Smooth muscle cell of the brain vasculature (primary cell): ENCODE data around the gene AKNA.

Source experiments
- DNase-seq: peaks from one replicate; pipeline ENCODE4 v3.0.0-alpha.2; 2012; ENCODE audit warnings: low read depth, low spot score

Gene AKNA

DNA sequence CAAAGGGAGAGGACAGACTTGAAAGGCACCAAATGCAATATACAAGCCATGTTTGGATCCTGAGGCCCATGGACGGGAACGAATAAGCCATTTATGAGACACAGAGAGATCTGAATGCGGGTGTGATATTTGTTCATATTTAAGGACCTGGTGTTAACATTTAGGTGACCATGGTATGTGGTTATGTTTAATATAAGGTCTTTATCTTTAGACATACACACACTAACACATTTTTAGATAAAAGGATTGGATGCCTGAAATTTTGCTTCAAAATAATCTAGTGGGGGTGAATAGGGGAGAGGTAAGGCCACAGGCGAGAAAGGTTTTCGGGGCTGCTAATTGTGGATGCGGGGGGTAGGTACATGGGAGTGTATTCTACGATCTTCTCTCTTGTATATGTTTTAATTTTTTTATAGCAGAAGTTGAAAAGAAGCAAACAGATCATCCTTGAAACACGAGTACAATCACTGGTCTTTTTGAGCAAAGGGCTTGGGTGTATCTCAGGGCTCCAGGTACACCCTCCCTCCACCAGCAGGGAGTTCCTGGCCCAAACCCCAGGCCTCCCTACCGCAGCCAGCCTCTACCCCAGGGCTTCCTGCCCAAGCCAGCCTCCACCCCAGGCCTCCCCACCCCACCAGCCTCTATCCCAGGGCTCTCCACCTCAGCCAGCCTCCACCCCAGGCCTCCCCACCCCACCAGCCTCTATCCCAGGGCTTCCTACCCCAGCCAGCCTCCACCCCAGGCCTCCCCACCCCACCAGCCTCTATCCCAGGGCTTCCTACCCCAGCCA is 12.2 kb downstream of the AKNA start:
- no peak for DNase-seq

DNA sequence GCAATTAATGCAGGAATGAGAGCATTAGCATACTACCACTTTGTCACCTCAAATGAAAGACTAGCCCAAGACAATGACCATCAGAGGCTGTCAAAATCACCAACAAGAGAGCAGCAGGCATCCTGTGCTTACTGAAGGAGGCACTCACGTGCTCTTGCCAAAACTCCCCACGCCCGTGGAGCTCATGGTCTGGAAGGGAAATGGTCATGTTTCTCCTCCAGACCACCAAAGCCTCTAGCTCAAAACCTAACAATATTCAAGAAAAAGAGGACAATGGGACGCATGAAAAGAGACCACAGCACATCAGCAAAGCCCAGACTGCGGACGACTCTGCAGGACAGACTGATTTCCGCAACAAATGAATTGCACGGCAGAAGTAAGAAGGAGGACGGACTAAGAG is 12.8 kb downstream of the AKNA start:
- DNase-seq = no peak

DNA sequence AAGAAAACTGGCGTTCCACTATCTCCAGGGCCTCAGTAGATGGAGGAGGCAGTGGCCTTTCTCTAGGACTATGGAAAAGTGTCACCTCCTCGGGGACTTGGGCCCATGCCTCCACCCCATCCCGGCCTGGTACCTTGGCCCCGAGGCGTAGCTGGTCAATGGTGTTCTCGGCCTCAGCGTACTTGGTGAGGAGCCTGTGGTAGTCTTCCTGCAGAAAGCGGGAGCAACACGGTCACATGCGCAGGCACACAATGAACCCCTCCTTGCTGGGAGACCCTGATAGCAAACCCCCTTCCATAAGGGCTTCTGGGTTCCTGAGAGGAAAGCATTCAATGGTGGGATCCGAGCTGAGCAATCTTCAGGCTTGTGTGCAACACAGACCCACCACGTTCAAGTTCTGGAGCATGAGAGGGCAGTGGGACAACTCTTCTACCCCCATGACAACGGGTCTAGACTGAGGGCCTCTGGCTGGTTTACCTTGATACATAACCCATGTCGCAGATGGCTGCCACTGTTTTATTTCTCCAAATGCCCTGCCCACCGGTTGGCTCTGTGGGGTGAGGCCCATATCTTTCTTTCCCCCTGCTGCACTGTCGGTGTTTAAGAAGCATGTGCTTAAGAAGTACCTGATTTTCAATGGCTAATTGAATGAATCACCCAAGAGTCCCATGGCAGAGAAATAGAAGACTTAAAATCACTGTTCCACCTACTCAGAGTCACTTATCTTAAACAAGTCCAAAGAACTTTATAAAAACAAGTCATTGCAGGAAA is 13.6 kb downstream of the AKNA start:
- no peak for DNase-seq

DNA sequence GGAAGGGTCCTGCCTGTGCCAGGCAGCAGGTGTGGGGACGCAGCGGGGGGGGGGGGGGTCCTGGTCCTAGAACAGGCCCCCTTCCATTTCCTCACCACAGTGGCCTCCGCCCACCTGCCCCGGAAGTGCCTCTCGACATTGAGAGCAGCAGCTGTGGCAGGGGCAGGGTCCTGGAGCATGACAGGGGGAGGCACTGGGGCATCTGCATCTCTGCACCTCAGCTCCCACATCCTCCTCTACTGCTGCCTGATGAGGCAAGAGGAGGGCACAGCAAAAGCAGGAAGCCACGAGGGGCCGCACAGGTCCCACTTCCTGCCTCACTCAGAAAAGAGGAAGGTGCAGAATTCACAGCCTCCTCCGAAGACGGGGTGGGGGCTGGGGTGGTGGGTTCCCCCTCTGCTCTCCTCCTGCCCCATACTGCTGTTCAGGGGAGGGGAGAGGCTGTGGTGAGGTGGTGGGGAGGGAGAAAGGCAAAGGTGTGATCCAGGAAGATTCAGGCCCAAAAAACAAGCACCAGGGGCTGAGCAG is 14.8 kb downstream of the AKNA start:
- no peak for DNase-seq

DNA sequence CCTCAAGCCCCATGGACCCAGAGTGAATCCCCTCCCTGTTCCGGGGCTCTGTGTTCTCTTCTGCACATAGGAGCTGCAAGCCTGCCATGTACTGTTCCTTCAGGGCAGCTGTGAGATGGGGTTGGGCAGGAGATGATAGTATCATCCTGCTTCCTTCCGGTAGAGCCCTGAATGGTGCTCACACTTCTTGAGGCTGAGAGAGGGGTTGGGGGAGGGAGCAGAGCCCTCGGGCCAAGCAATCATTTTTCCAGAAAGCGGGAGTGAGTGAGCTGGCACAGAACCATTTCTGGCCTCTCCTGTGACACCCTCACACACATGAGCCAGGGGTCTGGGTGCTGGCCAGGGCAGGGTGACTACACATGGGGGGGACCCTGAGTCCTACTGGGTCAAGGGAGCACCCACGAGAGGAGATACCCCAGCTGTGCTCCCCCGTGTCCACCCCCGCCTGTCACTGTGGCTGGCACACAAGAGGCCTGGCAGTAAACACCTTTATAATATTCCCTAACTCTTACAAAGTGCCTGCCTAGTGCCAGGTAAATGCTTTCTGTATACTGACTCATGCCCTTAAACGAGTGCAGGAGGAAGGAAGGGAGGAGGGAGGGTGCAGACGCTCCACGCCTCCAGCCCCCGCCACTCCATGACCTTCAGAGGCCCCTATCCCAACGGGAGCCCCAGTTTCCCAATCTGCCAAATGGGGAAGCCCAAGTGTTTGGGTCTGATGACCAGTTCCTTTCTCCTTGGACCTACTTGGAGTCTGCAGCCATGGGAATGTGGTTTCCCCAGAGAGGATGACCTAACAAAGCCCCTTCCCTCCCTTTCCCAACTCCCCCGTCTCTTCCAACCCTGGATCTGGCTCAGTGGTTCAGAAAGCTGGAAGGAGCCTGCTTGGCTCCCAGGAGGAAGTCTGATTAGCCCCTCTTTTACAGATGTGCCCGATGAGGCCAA is 15.5 kb downstream of the AKNA start:
- no peak for DNase-seq

DNA sequence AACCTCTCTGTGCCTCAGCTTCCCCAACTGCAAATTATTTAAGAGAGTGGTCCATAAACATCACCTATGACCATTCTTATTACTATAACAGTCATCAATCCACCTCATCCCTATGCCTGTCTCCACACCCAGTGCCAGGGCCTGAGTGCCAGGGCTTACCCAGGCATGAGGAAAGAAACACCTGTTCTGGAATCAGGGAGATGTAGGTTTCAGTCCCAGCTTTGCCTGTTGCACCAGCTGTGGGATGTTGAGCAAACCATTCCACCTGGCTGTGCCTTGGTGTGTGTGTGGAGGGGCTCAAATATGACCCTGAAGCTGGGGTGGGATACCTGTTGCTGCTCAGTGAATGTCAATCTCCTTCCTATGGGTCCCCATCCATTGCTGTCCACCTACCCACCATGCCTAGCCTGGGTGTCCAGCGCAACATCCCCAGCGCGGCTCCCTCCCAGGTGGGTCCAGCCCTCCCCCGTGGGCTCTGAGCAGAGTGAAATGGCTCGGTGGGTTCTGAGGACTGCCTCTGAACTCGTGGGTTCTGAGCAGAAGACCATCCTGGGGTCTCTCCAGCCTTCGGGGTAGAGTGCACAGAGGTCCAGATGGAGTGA is 16.3 kb downstream of the AKNA start:
- no peak for DNase-seq

DNA sequence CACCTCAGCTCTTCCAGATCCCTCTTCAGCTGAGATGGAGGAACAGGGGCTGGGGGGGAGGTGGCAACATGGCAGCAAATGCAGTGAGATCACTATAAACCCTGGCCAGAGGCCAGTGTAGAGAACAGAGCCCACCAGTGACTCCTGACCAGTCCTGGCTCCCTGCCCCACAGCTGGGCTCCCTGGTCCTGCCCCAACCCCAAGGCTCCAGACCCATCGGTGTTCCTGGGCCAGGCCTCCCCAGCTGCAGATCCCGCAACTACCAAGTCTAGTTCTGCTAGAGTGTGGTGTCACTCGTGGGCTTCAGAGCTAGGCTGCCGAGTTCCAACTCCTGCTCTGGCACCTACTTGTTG is 16.8 kb downstream of the AKNA start:
- no peak for DNase-seq

DNA sequence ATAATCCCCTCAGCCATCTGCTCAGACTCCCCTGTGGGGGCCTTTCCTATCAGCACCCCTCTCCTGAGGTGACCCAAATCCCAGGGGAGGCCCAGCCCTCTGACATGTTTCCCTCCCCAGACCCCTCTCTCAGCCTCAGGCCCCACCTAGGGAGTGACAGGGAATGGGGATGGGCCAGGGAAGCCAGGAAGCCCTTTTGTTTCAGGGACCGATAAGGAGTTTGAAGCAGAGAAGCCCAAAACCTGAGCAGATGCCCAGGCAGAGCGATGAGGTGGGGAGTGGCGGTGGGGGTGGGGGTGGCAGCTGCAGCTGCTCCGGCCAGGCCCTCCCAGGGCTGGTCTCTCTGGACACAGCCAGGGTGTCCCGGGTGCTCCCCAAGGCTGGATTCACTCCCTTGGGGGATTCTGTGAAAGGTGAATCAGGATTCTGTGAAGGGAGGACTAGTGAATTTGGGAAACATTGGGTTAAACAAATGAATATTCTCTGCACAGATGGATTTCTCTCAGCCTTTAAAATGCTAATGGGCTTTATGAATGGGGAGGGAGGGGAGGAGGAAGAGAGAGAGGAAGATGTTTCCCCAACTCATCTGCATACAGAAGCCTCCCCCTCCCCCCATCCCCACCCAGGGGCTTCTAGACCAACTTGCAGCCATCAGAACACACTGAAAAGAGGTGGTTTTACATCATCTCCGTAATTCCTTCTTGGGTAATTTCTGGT is 17.4 kb downstream of the AKNA start:
- DNase-seq = no peak

DNA sequence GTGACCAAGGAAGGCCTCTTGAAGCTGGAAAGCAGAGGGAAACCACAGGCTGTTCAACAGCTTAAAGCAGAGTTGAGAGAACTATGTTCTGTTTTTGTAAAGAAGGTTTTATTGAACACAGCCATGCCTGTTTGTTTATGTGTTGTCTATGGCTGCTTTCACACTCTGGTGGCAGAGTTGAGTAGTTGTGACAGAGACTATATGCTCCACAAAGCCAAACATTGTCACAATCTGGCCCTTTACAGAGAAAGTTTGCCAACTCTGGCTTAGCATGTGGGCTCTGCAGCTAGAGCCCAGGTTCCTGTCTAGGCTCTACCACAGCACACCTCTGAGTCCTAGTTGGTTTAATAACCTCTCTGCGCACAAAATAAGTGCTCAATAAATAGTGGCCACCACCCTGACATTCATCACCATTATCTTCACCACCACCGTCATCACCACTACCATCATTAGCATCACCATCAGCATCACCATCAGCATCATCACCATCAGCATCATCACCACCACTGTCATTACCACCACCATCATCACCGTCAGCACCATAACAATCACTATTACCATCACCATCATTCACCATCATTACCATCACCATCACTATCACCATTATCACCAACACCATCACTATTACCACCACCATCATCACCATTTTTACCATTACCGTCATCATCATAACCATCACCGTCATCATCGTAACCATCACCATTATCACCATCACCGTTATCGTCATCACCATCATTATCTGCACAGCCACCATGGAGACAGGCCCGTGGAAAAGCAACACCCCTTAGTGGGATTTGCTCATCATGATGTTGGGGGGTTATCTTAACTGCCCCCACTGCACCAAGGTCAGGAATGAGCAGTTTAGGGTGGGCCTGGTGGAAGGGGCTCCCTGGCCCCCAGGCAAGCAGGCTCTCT is 18.3 kb downstream of the AKNA start:
- no peak for DNase-seq

DNA sequence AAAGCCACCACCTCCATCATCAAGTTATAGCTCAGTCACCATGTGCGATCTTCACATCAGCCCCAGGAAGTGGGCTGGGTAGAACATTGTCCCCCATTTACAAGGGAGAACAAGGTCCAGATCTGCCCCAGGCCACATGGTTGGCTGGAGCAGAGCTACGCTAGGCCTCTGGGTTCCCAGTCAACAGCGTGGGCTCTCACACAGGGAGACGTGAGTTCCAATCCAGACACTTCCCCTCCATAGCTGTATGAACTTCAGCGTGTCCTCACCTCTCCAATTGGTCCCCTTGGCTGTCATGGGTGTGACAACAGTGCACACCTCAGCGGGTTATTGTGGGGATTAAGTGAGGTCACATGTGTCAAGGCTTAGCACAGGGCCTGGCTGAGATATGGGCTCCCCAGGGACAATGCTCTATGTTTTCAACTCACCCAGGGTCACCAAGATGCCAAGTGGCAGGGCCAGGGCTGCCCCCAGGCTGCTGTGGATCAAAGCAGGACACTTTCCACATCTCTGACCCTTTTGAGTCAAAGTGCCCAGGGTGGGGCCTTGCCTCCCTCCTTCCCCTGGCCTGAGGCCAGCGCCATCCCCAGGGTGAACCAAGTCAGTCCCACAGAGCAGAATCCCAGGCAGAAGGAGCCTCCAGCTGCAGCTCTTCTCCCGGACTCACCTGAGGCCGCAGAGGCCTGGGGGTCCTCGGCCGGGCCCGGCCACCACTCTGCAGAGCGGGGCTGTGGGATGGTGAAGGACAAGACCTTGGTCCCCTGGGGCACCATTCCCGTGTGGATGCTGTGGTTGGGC is 19.8 kb downstream of the AKNA start:
- DNase-seq = no peak

DNA sequence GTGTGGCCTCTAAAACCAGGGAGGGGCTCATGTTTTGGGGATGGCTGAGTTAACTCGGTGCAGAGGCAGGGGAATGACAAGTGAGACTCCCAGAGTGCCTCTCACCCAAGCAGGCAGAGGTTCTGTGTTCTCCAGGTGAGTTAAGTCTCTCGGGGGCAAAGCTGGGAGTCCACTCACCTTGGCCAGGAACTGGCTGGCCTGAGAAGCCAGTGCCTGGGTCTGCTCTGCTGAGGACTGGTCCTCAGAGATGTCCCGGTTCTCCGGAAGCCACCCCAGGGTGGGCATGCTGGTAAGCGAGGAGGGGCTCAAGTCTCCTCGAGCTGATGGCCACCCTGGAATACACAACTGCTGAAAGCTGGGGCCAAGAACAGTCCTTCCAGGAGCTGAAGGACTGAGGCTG is 20.4 kb downstream of the AKNA start:
- no peak for DNase-seq

DNA sequence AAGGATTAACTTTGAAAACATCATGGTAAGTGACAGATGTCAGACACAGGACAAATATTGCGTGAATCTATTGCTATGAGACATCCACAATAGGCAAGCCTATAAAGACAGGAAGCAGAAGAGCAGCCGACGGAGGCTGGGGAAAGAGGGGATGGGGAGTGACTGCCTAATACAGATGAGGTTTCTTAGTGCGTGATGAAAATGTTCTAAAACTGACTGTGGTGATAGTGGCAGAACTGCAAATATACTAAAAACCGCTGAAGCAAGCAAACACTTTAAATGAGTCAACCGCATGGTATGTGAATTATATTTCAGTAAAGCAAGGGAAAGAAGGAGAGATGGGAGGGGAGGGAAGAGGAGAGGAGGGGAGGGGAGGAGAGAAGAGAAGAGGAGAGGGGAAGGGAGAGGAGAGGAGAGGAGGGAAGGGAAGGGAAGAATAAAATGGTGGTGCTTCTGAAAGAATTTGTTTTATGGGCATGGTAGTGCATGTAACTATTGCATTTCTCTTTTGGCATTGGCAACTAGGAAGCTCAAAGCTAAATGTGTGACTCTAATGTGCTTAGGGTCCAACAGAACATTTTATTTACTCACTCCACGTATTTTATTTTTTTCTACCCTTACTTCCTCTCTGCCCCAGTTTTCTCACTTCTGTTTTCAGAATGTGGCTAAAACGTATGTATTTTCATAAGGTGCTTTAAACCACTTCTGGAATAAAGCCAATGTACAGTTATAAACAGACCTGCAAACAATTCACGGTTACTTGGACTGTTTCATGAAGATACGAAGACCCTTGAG is 21.3 kb downstream of the AKNA start:
- DNase-seq = peak; percentile 37

DNA sequence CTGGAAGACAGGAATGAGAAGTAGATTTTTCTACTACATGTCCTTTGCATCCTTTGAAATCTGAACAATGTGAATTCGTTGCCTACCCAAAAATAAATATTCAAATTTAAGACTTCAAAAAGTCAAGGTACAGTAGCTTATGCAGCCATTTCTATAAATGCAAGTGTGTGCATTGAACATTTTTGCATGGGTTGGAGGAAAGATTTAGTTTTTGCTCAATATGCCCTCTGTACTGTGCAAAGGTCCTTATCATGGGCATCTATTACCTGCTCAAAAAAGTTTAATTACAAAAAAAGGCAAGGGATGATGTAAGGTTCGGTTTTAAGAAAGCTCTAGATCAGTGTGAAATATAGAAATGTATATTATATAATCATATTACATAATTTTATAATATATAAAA is 22.6 kb downstream of the AKNA start:
- DNase-seq = no peak

DNA sequence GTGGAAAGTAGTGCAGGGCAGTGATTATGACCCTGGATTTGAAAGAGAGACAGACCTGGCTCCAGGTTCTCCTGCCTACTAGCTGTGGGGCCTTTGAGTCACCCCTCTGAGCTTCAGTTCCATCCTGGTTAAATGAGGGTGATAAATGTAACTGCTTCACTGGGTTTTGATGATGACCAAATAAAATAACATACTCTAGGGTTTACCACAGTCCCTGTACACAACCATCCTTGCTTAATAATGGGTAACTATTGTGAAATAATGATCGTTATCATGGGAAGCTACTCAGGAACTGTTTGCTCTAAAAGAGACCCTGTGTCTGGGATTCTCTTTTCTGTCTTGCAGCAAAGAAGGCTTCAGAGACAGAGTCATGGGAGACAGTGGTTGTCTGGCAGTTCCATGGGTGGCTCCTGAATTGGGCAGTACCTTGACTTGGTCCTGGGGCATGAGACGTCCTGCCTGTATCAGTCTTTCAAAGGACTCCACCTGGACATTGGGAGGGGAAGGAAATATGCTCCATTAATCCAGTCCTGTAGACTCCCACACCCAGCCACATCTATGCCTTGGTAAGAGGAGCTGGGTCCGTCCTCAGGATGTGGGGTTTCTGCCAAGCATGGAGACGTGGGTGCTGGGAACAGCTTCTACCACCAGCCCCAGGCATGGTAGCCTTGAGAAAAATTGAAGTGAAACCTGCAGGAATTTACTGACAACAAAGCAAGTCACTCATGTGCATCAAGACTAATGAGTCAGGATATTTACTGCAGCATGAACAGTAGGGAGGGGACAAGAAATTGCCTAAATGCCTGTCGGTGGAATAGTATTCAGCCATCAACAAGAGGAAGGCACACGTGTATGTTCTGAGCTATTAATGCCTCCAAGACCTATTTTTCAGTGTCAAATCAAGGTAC is 23.4 kb downstream of the AKNA start:
- DNase-seq = no peak

DNA sequence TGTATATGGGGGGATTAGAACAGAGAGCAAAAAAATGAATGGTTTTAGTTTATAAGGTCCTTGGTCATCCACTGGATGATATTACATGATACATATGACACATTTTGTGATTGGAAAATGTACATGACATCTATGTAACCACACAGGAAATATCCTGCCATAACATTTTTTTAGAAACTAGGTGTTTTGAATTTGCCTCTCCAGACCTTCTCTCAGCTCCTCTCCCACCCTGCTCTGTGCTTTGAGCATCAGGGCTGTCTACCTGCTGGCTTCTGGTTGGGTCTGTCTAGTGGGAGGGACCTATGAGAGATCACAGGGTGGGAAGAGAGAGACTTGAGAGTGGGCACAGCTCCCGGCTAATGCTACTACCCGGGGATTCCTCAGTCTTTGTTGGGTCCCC is 24.4 kb downstream of the AKNA start:
- DNase-seq = no peak

DNA sequence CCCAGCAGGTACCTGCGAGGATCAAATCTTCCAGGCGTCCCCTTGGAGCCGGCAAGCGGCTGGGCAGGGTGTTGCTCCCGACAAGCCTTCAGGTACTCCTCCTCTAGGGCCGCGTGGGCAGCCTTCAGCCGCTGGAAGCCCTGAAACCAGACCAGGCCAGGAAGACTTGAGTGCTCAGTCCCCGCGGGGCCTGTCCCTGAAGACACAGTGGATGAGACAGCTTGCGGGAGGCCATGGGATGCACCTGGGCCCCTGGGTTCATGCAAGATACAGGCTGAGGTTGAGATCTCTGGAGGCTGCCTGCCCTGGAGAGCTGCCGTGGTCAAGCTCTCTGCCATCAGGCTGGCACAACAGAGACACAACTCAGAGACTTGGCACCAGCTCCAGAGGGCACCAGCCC is 25.4 kb downstream of the AKNA start:
- no peak for DNase-seq

DNA sequence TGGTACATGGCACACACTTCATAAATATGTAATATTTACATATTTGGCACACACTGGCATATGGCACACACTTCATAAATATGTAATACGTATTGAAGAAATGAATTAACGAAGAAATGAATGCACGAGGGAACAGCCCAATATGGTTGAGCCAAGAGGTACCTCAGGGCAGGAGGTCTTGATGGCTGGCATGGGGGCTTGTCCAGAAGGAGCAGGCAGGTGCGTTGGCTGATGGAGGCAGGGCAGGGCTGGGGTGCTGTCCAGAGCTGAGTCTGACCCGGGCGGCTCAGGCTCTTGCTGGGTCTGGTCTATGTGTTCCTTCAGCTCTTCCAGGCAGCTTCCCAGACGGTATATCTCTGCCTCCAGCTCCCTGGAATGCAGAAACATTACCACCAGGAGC is 26.2 kb downstream of the AKNA start:
- no peak for DNase-seq
